GM12878 (cell line): Measurements from ENCODE around the gene MGAT3. TPM values are rescaled to one million over a fixed set of nuclear protein-coding genes. Genes with fewer than 3 reads are reported as not detected.

Experiments used
- ATAC-seq: fragments of 200-7000 bp; cut with Tn5 transposase; 3 replicates; pipeline ENCODE4 v1.9.1; 2020; ENCODE audit warnings: mild to moderate bottlenecking, moderate library complexity
- BruUV-seq: library from RNA; stranded (reverse); fragments of 400-500 nt; replicated peaks from 2 replicates; lab custom pipeline; 2021; lab: Mats Ljungman, UMichigan
- CTCF ChIA-PET: fragments of 300-600 bp; sonication (Branson Sonifier 250); formaldehyde crosslinking; extraction: SDS; loops from one replicate; lab custom pipeline; 2021; ENCODE audit warnings: inconsistent platforms; lab: Yijun Ruan, JAX
- POLR2A ChIA-PET: fragments of 350-600 bp; formaldehyde crosslinking; extraction: SDS; loops from one replicate; lab custom pipeline; 2021; ENCODE audit warnings: inconsistent platforms; lab: Charles Lee
- RAD21 ChIA-PET: fragments of 300-600 bp; sonication (Branson Sonifier 250); formaldehyde crosslinking; loops from one replicate; lab custom pipeline; 2023; ENCODE audit warnings: antibody characterized with exemption; ENCODE audit not compliant: unreplicated experiment; lab: Charles Lee
- SMC1A ChIA-PET: fragments of 300-600 bp; sonication (Branson Sonifier 250); formaldehyde crosslinking; loops from one replicate; lab custom pipeline; 2023; ENCODE audit not compliant: unreplicated experiment, uncharacterized antibody; lab: Charles Lee
- DNase-seq: peaks from one replicate; pipeline ENCODE4 v3.0.0-alpha.2; 2011; ENCODE audit warnings: low read depth, low spot score
- FAIRE-seq: peaks from 3 replicates; lab custom pipeline; 2011; peaks lifted over from hg19 to GRCh38; lab: Jason Lieb, UNC
- H2AFZ ChIP-seq: 2 replicates; pipeline ENCODE4 v1.6.0; 2011; ENCODE audit warnings: low read depth, low read length, control low read depth; ENCODE audit not compliant: control insufficient read depth
- H3K27ac ChIP-seq: 2 replicates; pipeline ENCODE4 v1.5.1; 2011; ENCODE audit warnings: control low read depth; ENCODE audit not compliant: control insufficient read depth, insufficient read depth
- H3K27me3 ChIP-seq, 2 experiments: replicated peaks in 1 of 2; 2 replicates each; pipeline versions ENCODE4 v1.6.0 to v1.6.1; 2011; ENCODE audit warnings: low read length in 1 of 2; ENCODE audit not compliant: control insufficient read depth in 2 of 2, insufficient read depth in 2 of 2
- H3K36me3 ChIP-seq, 2 experiments: 2 replicates each; pipeline ENCODE4 v1.5.1; 2011; ENCODE audit warnings: low read length in 1 of 2; ENCODE audit not compliant: control insufficient read depth in 2 of 2, insufficient read depth in 2 of 2
- H3K4me1 ChIP-seq: 2 replicates; pipeline ENCODE4 v1.6.1; 2011; ENCODE audit warnings: mild to moderate bottlenecking, low read length, moderate library complexity, mixed read lengths; ENCODE audit not compliant: control insufficient read depth, insufficient read depth
- H3K4me2 ChIP-seq: 2 replicates; pipeline ENCODE4 v1.6.0; 2011; ENCODE audit warnings: control low read depth; ENCODE audit not compliant: control insufficient read depth, insufficient read depth
- H3K4me3 ChIP-seq: fragments of 200-600 bp; sonication (generic); 2 replicates; pipeline ENCODE4 v1.5.1; 2016
- H3K79me2 ChIP-seq: 2 replicates; pipeline ENCODE4 v1.6.0; 2011; ENCODE audit warnings: low read length; ENCODE audit not compliant: control insufficient read depth, insufficient read depth
- H3K9ac ChIP-seq: 2 replicates; pipeline ENCODE4 v1.8.0; 2011; ENCODE audit warnings: low read length, control low read depth, mixed read lengths; ENCODE audit not compliant: control insufficient read depth, insufficient read depth
- H3K9me3 ChIP-seq: replicated peaks from 3 replicates; pipeline ENCODE4 v1.5.1; 2011; ENCODE audit warnings: mild to moderate bottlenecking, low read length; ENCODE audit not compliant: control insufficient read depth, insufficient read depth
- H4K20me1 ChIP-seq: 2 replicates; pipeline ENCODE4 v1.6.0; 2011; ENCODE audit not compliant: control insufficient read depth, insufficient read depth
- BMI1 ChIP-seq: fragments of 450-650 bp; IDR thresholded peaks from 2 replicates; pipeline ENCODE4 v1.6.1; 2016; ENCODE audit warnings: mild to moderate bottlenecking, moderate library complexity, borderline replicate concordance
- CBFB ChIP-seq: IDR thresholded peaks from 2 replicates; pipeline ENCODE4 v1.6.1; 2016; ENCODE audit warnings: antibody characterized with exemption, low read depth
- EGR1 ChIP-seq, 2 experiments: IDR thresholded peaks; 1 replicate in 1 of 2; 2 replicates in 1 of 2; pipeline ENCODE4 v1.6.1; 2011 to 2012; ENCODE audit warnings: low read depth in 2 of 2, low read length in 2 of 2, borderline replicate concordance in 1 of 2, mild to moderate bottlenecking in 1 of 2, moderate library complexity in 1 of 2
- KDM1A ChIP-seq: fragments of 200-600 bp; sonication (generic); IDR thresholded peaks from 2 replicates; pipeline ENCODE4 v1.6.1; 2016; ENCODE audit warnings: borderline replicate concordance
- MAX ChIP-seq: IDR thresholded peaks from 2 replicates; pipeline ENCODE4 v1.6.1; 2012; ENCODE audit warnings: low read depth, low read length, improper control_type of control experiment
- MXI1 ChIP-seq: fragments of 150-350 bp; IDR thresholded peaks from 2 replicates; pipeline ENCODE4 v1.6.1; 2011; ENCODE audit warnings: low read depth, mild to moderate bottlenecking, inconsistent platforms, low read length, improper control_type of control experiment
- NR2C1 ChIP-seq: fragments of 450-650 bp; IDR thresholded peaks from 2 replicates; pipeline ENCODE4 v1.6.1; 2017; ENCODE audit warnings: antibody characterized with exemption, mild to moderate bottlenecking, moderate library complexity
- NR2C2 ChIP-seq: IDR thresholded peaks from 2 replicates; pipeline ENCODE4 v1.6.1; 2011; ENCODE audit warnings: borderline replicate concordance, low read depth; ENCODE audit not compliant: control insufficient read depth, insufficient read length
- PKNOX1 ChIP-seq: fragments of 450-650 bp; IDR thresholded peaks from 2 replicates; pipeline ENCODE4 v1.6.1; 2016; ENCODE audit warnings: mild to moderate bottlenecking
- POLR2AphosphoS2 ChIP-seq: IDR thresholded peaks from 2 replicates; pipeline ENCODE4 v1.6.1; 2011; ENCODE audit warnings: low read depth, mild to moderate bottlenecking, low read length, improper control_type of control experiment, moderate library complexity
- RAD51 ChIP-seq: fragments of 450-650 bp; IDR thresholded peaks from 2 replicates; pipeline ENCODE4 v1.6.1; 2016; ENCODE audit warnings: moderate library complexity, mild to moderate bottlenecking, inconsistent platforms
- TAF1 ChIP-seq: IDR thresholded peaks from 2 replicates; pipeline ENCODE4 v1.6.1; 2011; ENCODE audit warnings: mild to moderate bottlenecking, low read depth, low read length, borderline replicate concordance
- USF1 ChIP-seq: IDR thresholded peaks from 2 replicates; pipeline ENCODE4 v1.6.1; 2011; ENCODE audit warnings: borderline replicate concordance, low read depth, mild to moderate bottlenecking, moderate library complexity, mixed read lengths, low read length; ENCODE audit not compliant: insufficient read depth; ENCODE audit errors: extremely low read length
- WRNIP1 ChIP-seq: IDR thresholded peaks from 2 replicates; pipeline ENCODE4 v1.6.1; 2011; ENCODE audit warnings: low read depth, low read length, improper control_type of control experiment, borderline replicate concordance
- YBX1 ChIP-seq: fragments of 450-650 bp; IDR thresholded peaks from 2 replicates; pipeline ENCODE4 v1.6.1; 2016; ENCODE audit warnings: antibody characterized with exemption
- ZNF687 ChIP-seq: fragments of 450-650 bp; IDR thresholded peaks from 2 replicates; pipeline ENCODE4 v1.6.1; 2017; ENCODE audit warnings: mild to moderate bottlenecking, moderate library complexity
- ZSCAN29 ChIP-seq: fragments of 450-650 bp; IDR thresholded peaks from 2 replicates; pipeline ENCODE4 v1.6.1; 2017; ENCODE audit warnings: mild to moderate bottlenecking, moderate library complexity
- WGBS: methylation state at CpG from one replicate; pipeline ENCODE4 v1.1.6; 2016; ENCODE audit warnings: low lambda C conversion rate; ENCODE audit not compliant: insufficient replicate concordance, insufficient coverage; ENCODE audit errors: missing lambda C conversion rate; 5-methylcytosine and 5-hydroxymethylcytosine counted together
- in situ Hi-C: fragments of 300-500 bp; cut with MboI; formaldehyde crosslinking; loops from 9 replicates; pipeline ENCODE4 v1.14.3; 2018; ENCODE audit warnings: mixed read lengths
- intact Hi-C: fragments of 100-400 bp; cut with micrococcal nuclease; formaldehyde crosslinking; loops from one replicate; pipeline ENCODE4 v1.14.2; 2022; ENCODE audit not compliant: unreplicated experiment
- polyA plus RNA-seq, 11 experiments: library from polyadenylated mRNA; depleted of rRNA in 4 of 11; unstranded in 6 of 11; stranded (reverse) in 5 of 11; fragments of >200 nt; fragmentation: Nextera tagmentation in 4 of 11; fragmentation: Illumina TruSeq in 1 of 11; extraction: Ambion mirVana in 4 of 11; extraction: Trizol in 1 of 11; gene quantifications; 1 replicate in 1 of 11; 2 replicates in 10 of 11; pipeline versions ENCODE4 v1.2.1 to v1.2.3, GENCODE V29; 2011 to 2016; ENCODE audit warnings: inconsistent platforms in 2 of 11, missing spikeins in 2 of 11, low read depth in 1 of 11
- total RNA-seq, 4 experiments: library from RNA; depleted of rRNA in 3 of 4; stranded (reverse); fragments of >200 nt in 3 of 4; fragmentation: Illumina TruSeq in 1 of 4; extraction: Trizol in 1 of 4; gene quantifications; 2 replicates each; pipeline versions ENCODE4 v1.2.1 to v1.2.3, GENCODE V29; 2013 to 2021

Gene MGAT3
- total and polyA plus RNA-seq, 10 of the 15 experiments (the other 5 are each of a cell fraction or from before 2014, with no cell fraction given), result 0.32 to 40.2 (median 11.9) TPM

GRCh38 chr22:39528080-39528661, 71.4 kb downstream of the MGAT3 start:
- peaks cover 61% of the 10 kb centered on the region for H3K79me2 ChIP-seq
- H3K4me2 ChIP-seq, result peak overlapping the region; percentile 100
- H4K20me1 ChIP-seq, result peaks cover 17% of the 10 kb centered on the region
- no peak for FAIRE-seq
- ChIA-PET POLR2A (interaction anchor here (0.5 to 2.6 kb wide), 14 partner anchors 8 to 379 kb away, joined by 3 to 32 read pairs (median 6); partner anchors contain the start of genes ATF4 and RPL3), RAD21 (interaction anchor here (0.8 to 4.7 kb wide), 27 partner anchors 8 to 649 kb away, joined by 3 to 44 read pairs (median 6); partner anchors contain the start of genes ATF4, MIEF1, RPL3 and TAB1), SMC1A (interaction anchor here (0.8 to 2.9 kb wide), 22 partner anchors 8 to 516 kb away, joined by 3 to 30 read pairs (median 8); partner anchors contain the start of genes ATF4, MIEF1, RPL3 and TAB1), CTCF (interaction anchor here (0.6 to 17.8 kb wide), 35 partner anchors 8 to 858 kb away, joined by 3 to 372 read pairs (median 5); partner anchors contain the start of genes ATF4, MIEF1, RPL3 and SYNGR1)
- H3K9me3 ChIP-seq, result no peaks in the 10 kb centered on the region
- peak; percentile 11 for ATAC-seq
- in situ Hi-C loops, result no loop called here
- WGBS, result 24% methylated on average over 12 of the region's 12 CpGs
- peak overlapping the region; percentile 96 for H3K27ac ChIP-seq
- H3K27me3 ChIP-seq, result no peaks in the 10 kb centered on the region
- peak overlapping the region; percentile 85 for H3K9ac ChIP-seq
- DNase-seq, result no peak
- intact Hi-C loops, result loop anchor here (2.0 kb wide), 3 partner anchors 185 to 357 kb away; partner anchors contain the start of gene RPL3
- H3K36me3 ChIP-seq, result peaks cover 10 to 11% of the 10 kb centered on the region in 2 experiments; a peak in 3 of 4 replicates
- peak overlapping the region; percentile 70 for H3K4me3 ChIP-seq
- peaks cover 58% of the 10 kb centered on the region for H3K4me1 ChIP-seq
- no TSS peak for BruUV-seq
- peak overlapping the region; percentile 39; the same call in 1 of the 2 replicates for H2AFZ ChIP-seq
- TF ChIP-seq MAX, result no peak
- TF ChIP-seq YBX1, result no peak
- no peak for TF ChIP-seq CBFB
- TF ChIP-seq MXI1, result no peak
- TF ChIP-seq NR2C2, result no peak
- no peak for TF ChIP-seq BMI1
- no peak; the same call in 1 of the 2 replicates for TF ChIP-seq WRNIP1
- TF ChIP-seq PKNOX1, result peak; percentile 87
- TF ChIP-seq KDM1A, result no peak
- TF ChIP-seq NR2C1, result no peak
- peak in 1 of 2 experiments; percentile 38; a peak in 1 of 3 replicates for TF ChIP-seq EGR1 (IDR thresholded peaks at IDR 0.05; ENCODE audit: borderline replicate concordance in 1 of 2, low read depth in 2 of 2, low read length in 2 of 2)
- TF ChIP-seq TAF1, result no peak
- peak; percentile 23 for TF ChIP-seq POLR2AphosphoS2
- no peak for TF ChIP-seq ZSCAN29
- no peak; the same call in 1 of the 2 replicates for TF ChIP-seq ZNF687
- TF ChIP-seq RAD51, result no peak
- no peak for TF ChIP-seq USF1
